ENCODE results near the gene ZRANB2. TPM values are rescaled to one million over a fixed set of nuclear protein-coding genes. Genes with fewer than 3 reads are reported as not detected.

The ZRANB2 gene
- total and polyA plus RNA-seq, 2 experiments from 2014 or later = 63.3 to 69.8 TPM

GRCh38 chr1:71033136-71033535, 47.7 kb downstream of the ZRANB2 start:
- Histone ChIP-seq H3K4me1 (ENCODE audit: insufficient read depth) (no peaks in the 10 kb centered on the region), H3K79me2 (no peaks in the 10 kb centered on the region), H3K4me2 (no peak overlapping the region), H2AFZ (no peak overlapping the region), H3K9me2 (replicated peaks; ENCODE audit: insufficient read depth) (no peaks in the 10 kb centered on the region), H3K9me3 (ENCODE audit: low read depth) (no peaks in the 10 kb centered on the region), H3K4me3 (no peak overlapping the region), H4K20me1 (ENCODE audit: insufficient read depth, poor library complexity, severe bottlenecking) (no peaks in the 10 kb centered on the region), H3K27me3 (peaks cover 3% of the 10 kb centered on the region), H3K36me3 (replicated peaks; ENCODE audit: insufficient read depth, low read depth) (no peaks in the 10 kb centered on the region), H3K27ac (no peak overlapping the region)
- TF ChIP-seq EZH2phosphoT487 (IDR thresholded peaks at IDR 0.05; ENCODE audit: low read depth, severe bottlenecking, unreplicated experiment) = no peak
- TF ChIP-seq EZH2 (IDR thresholded peaks at IDR 0.05; ENCODE audit: borderline replicate concordance) = no peak
- no peak for TF ChIP-seq CTCF (IDR thresholded peaks at IDR 0.05; ENCODE audit: poor library complexity)
- no peak for DNase-seq (ENCODE audit: low spot score)
- 86% methylated on average over 1 of the region's 1 CpG for WGBS (ENCODE audit: low lambda C conversion rate, missing lambda C conversion rate)

GRCh38 chr1:71031426-71031825, 49.4 kb downstream of the ZRANB2 start:
- Histone ChIP-seq H3K4me2 (no peak overlapping the region), H3K4me3 (no peak overlapping the region)
- TF ChIP-seq EZH2phosphoT487 (IDR thresholded peaks at IDR 0.05; ENCODE audit: low read depth, severe bottlenecking, unreplicated experiment) (no peak), CTCF (IDR thresholded peaks at IDR 0.05; ENCODE audit: poor library complexity) (no peak), EZH2 (IDR thresholded peaks at IDR 0.05; ENCODE audit: borderline replicate concordance) (no peak)

GRCh38 chr1:71030026-71030425, 50.8 kb downstream of the ZRANB2 start:
- H2AFZ ChIP-seq = no peak overlapping the region
- 88% methylated on average over 1 of the region's 1 CpG for WGBS (ENCODE audit: low lambda C conversion rate, missing lambda C conversion rate)
- no peaks in the 10 kb centered on the region for H4K20me1 ChIP-seq (ENCODE audit: insufficient read depth, poor library complexity, severe bottlenecking)
- H3K9me3 ChIP-seq (ENCODE audit: low read depth) = no peaks in the 10 kb centered on the region
- H3K79me2 ChIP-seq = no peaks in the 10 kb centered on the region
- H3K4me1 ChIP-seq (ENCODE audit: insufficient read depth) = no peaks in the 10 kb centered on the region
- H3K9me2 ChIP-seq (replicated peaks; ENCODE audit: insufficient read depth) = no peaks in the 10 kb centered on the region
- TF ChIP-seq EZH2phosphoT487 (IDR thresholded peaks at IDR 0.05; ENCODE audit: low read depth, severe bottlenecking, unreplicated experiment) (no peak), CTCF (IDR thresholded peaks at IDR 0.05; ENCODE audit: poor library complexity) (no peak), EZH2 (IDR thresholded peaks at IDR 0.05; ENCODE audit: borderline replicate concordance) (no peak)
- H3K27me3 ChIP-seq = peaks cover 3% of the 10 kb centered on the region
- H3K36me3 ChIP-seq (replicated peaks; ENCODE audit: insufficient read depth, low read depth) = no peaks in the 10 kb centered on the region
- no peak overlapping the region for H3K27ac ChIP-seq
- no peak overlapping the region for H3K4me2 ChIP-seq
- no peak overlapping the region for H3K4me3 ChIP-seq
- DNase-seq (ENCODE audit: low spot score) = no peak

More at GRCh38 chr1:71031426-71031825, 49.4 kb downstream of the ZRANB2 start:
- no peaks in the 10 kb centered on the region for H3K9me2 ChIP-seq (replicated peaks; ENCODE audit: insufficient read depth)
- H3K27me3 ChIP-seq = peaks cover 3% of the 10 kb centered on the region
- H3K9me3 ChIP-seq (ENCODE audit: low read depth) = no peaks in the 10 kb centered on the region
- no peaks in the 10 kb centered on the region for H3K79me2 ChIP-seq
- DNase-seq (ENCODE audit: low spot score) = no peak
- no peaks in the 10 kb centered on the region for H3K36me3 ChIP-seq (replicated peaks; ENCODE audit: insufficient read depth, low read depth)
- H3K27ac ChIP-seq = no peak overlapping the region
- no peaks in the 10 kb centered on the region for H3K4me1 ChIP-seq (ENCODE audit: insufficient read depth)
- H2AFZ ChIP-seq = no peak overlapping the region
- no peaks in the 10 kb centered on the region for H4K20me1 ChIP-seq (ENCODE audit: insufficient read depth, poor library complexity, severe bottlenecking)

GRCh38 chr1:71028981-71029380, 51.9 kb downstream of the ZRANB2 start:
- TF ChIP-seq CTCF (IDR thresholded peaks at IDR 0.05; ENCODE audit: poor library complexity) (no peak), EZH2 (IDR thresholded peaks at IDR 0.05; ENCODE audit: borderline replicate concordance) (no peak), EZH2phosphoT487 (IDR thresholded peaks at IDR 0.05; ENCODE audit: low read depth, severe bottlenecking, unreplicated experiment) (no peak)
- Histone ChIP-seq H3K9me2 (replicated peaks; ENCODE audit: insufficient read depth) (no peaks in the 10 kb centered on the region), H3K4me2 (no peak overlapping the region), H3K27ac (no peak overlapping the region), H3K4me3 (no peak overlapping the region), H3K4me1 (ENCODE audit: insufficient read depth) (no peaks in the 10 kb centered on the region), H3K27me3 (peaks cover 3% of the 10 kb centered on the region), H4K20me1 (ENCODE audit: insufficient read depth, poor library complexity, severe bottlenecking) (no peaks in the 10 kb centered on the region), H2AFZ (no peak overlapping the region), H3K36me3 (replicated peaks; ENCODE audit: insufficient read depth, low read depth) (no peaks in the 10 kb centered on the region), H3K9me3 (ENCODE audit: low read depth) (no peaks in the 10 kb centered on the region), H3K79me2 (no peaks in the 10 kb centered on the region)
- 94% methylated on average over 1 of the region's 1 CpG for WGBS (ENCODE audit: low lambda C conversion rate, missing lambda C conversion rate)
- no peak for DNase-seq (ENCODE audit: low spot score)

Data from hepatocyte (in vitro differentiated cells).